Mesenchymal stem cell (in vitro differentiated cells and primary cell): ENCODE results near the gene MCM9.
A peak's percentile ranks its signal among the peaks of the same experiment; 100 is the strongest.

ENCODE experiments used
- DNase-seq: peaks from one replicate; pipeline ENCODE4 v3.0.0-alpha.2; 2013
- H2AFZ ChIP-seq: one replicate; pipeline ENCODE4 v1.6.1; 2013; ENCODE audit warnings: low read depth, mild to moderate bottlenecking, control low read depth, inconsistent platforms, low read length, moderate library complexity
- H2AK5ac ChIP-seq: 2 replicates; pipeline ENCODE4 v1.6.1; 2013; ENCODE audit warnings: low read length, moderate library complexity, mild to moderate bottlenecking, inconsistent platforms; ENCODE audit not compliant: severe bottlenecking
- H2BK120ac ChIP-seq: one replicate; pipeline ENCODE4 v1.6.1; 2013; ENCODE audit warnings: low read depth, mild to moderate bottlenecking, inconsistent platforms, low read length, moderate library complexity
- H2BK12ac ChIP-seq, 2 experiments: one replicate each; pipeline ENCODE4 v1.6.1; 2013; ENCODE audit warnings: inconsistent platforms in 2 of 2, low read length in 2 of 2, mild to moderate bottlenecking in 2 of 2, moderate library complexity in 2 of 2, control low read depth in 1 of 2
- H2BK15ac ChIP-seq: one replicate; pipeline ENCODE4 v1.6.1; 2013; ENCODE audit warnings: mild to moderate bottlenecking, low read depth, inconsistent platforms; ENCODE audit not compliant: poor library complexity, severe bottlenecking
- H2BK5ac ChIP-seq: 2 replicates; pipeline ENCODE4 v1.6.1; 2013; ENCODE audit warnings: low read depth, mild to moderate bottlenecking, low read length, control low read depth, inconsistent platforms; ENCODE audit not compliant: poor library complexity, severe bottlenecking
- H3K14ac ChIP-seq, 2 experiments: one replicate each; pipeline ENCODE4 v1.6.1; 2013; ENCODE audit warnings: inconsistent platforms in 2 of 2, low read length in 2 of 2, control low read depth in 1 of 2, mild to moderate bottlenecking in 1 of 2, moderate library complexity in 1 of 2
- H3K18ac ChIP-seq, 2 experiments: one replicate each; pipeline ENCODE4 v1.6.1; 2013; ENCODE audit warnings: inconsistent platforms in 2 of 2, low read length in 2 of 2, control low read depth in 1 of 2, low read depth in 1 of 2, mild to moderate bottlenecking in 1 of 2
- H3K23ac ChIP-seq, 2 experiments: one replicate each; pipeline ENCODE4 v1.6.1; 2013; ENCODE audit warnings: inconsistent platforms in 2 of 2, low read length in 2 of 2, mild to moderate bottlenecking in 2 of 2, moderate library complexity in 2 of 2, control low read depth in 1 of 2
- H3K27ac ChIP-seq: 2 replicates; pipeline ENCODE4 v1.5.1; 2013; ENCODE audit warnings: mild to moderate bottlenecking, moderate library complexity, low read length, control low read depth, inconsistent platforms; ENCODE audit not compliant: poor library complexity, severe bottlenecking
- H3K27me3 ChIP-seq, 2 experiments: 2 replicates each; pipeline versions ENCODE4 v1.6.1 to v1.7.0; 2013; ENCODE audit warnings: low read length in 2 of 2, mild to moderate bottlenecking in 2 of 2, moderate library complexity in 2 of 2, control low read depth in 1 of 2, inconsistent platforms in 1 of 2; ENCODE audit not compliant: control insufficient read depth in 1 of 2, insufficient read depth in 1 of 2
- H3K36me3 ChIP-seq, 2 experiments: 2 replicates each; pipeline versions ENCODE4 v1.6.1 to v1.7.0; 2013; ENCODE audit warnings: low read length in 2 of 2, control low read depth in 1 of 2, inconsistent platforms in 1 of 2, low read depth in 1 of 2, mild to moderate bottlenecking in 1 of 2; ENCODE audit not compliant: insufficient read depth in 2 of 2, control insufficient read depth in 1 of 2
- H3K4ac ChIP-seq, 2 experiments: one replicate each; pipeline ENCODE4 v1.6.1; 2013; ENCODE audit warnings: inconsistent platforms in 2 of 2, low read length in 2 of 2, mild to moderate bottlenecking in 2 of 2, moderate library complexity in 2 of 2, control low read depth in 1 of 2, low read depth in 1 of 2
- H3K4me1 ChIP-seq: 2 replicates; pipeline ENCODE4 v1.6.1; 2013; ENCODE audit warnings: low read depth, low read length, control low read depth; ENCODE audit not compliant: control insufficient read depth, insufficient read depth
- H3K4me2 ChIP-seq: 2 replicates; pipeline ENCODE4 v1.6.1; 2013; ENCODE audit warnings: low read length, mild to moderate bottlenecking, inconsistent platforms; ENCODE audit not compliant: poor library complexity, severe bottlenecking
- H3K4me3 ChIP-seq, 2 experiments: 2 replicates each; pipeline versions ENCODE4 v1.5.1 to v1.7.0; 2013; ENCODE audit warnings: low read length in 2 of 2, mild to moderate bottlenecking in 2 of 2, control low read depth in 1 of 2, low read depth in 1 of 2; ENCODE audit not compliant: insufficient read depth in 1 of 2
- H3K79me1 ChIP-seq: replicated peaks from 2 replicates; pipeline ENCODE4 v1.6.1; 2013; ENCODE audit warnings: mild to moderate bottlenecking, control low read depth, low read length, inconsistent platforms; ENCODE audit not compliant: poor library complexity, severe bottlenecking
- H3K9ac ChIP-seq: 2 replicates; pipeline ENCODE4 v1.7.0; 2013; ENCODE audit warnings: mild to moderate bottlenecking, low read length, moderate library complexity
- H3K9me3 ChIP-seq: 2 replicates; pipeline ENCODE4 v1.7.0; 2013; ENCODE audit warnings: mild to moderate bottlenecking, low read length; ENCODE audit not compliant: control insufficient read depth
- H4K8ac ChIP-seq: one replicate; pipeline ENCODE4 v1.6.1; 2013; ENCODE audit warnings: inconsistent platforms, mild to moderate bottlenecking, low read length, moderate library complexity
- H4K91ac ChIP-seq: one replicate; pipeline ENCODE4 v1.6.1; 2013; ENCODE audit warnings: mild to moderate bottlenecking, low read length, inconsistent platforms
- WGBS: methylation state at CpG from one replicate; pipeline ENCODE4 v1.1.7; 2013; ENCODE audit warnings: mixed read lengths; 5-methylcytosine and 5-hydroxymethylcytosine counted together

MCM9 gene

GRCh38 chr6:118881440-118882313 lies 53.3 kb downstream of the MCM9 start:
- peaks cover 4% of the 10 kb centered on the region for H3K4me1 ChIP-seq
- no peak for DNase-seq
- H2AFZ ChIP-seq, result peak overlapping the region; percentile 23
- H2BK15ac ChIP-seq, result no peak overlapping the region
- no peak overlapping the region for H3K27ac ChIP-seq
- no peak overlapping the region for H3K4ac ChIP-seq
- no peaks in the 10 kb centered on the region for H3K36me3 ChIP-seq
- WGBS, result 89% methylated on average over 9 of the region's 9 CpGs
- H3K4me3 ChIP-seq, result no peak overlapping the region
- H2AK5ac ChIP-seq, result no peak overlapping the region
- peaks cover 17% of the 10 kb centered on the region for H3K79me1 ChIP-seq
- no peak overlapping the region for H4K8ac ChIP-seq
- H3K23ac ChIP-seq, result no peak overlapping the region
- H2BK120ac ChIP-seq, result no peak overlapping the region
- no peaks in the 10 kb centered on the region for H3K27me3 ChIP-seq
- no peak overlapping the region for H2BK5ac ChIP-seq
- no peak overlapping the region for H3K4me2 ChIP-seq
- H3K14ac ChIP-seq, result no peak overlapping the region
- H3K9ac ChIP-seq, result no peak overlapping the region
- no peak overlapping the region for H3K18ac ChIP-seq
- H4K91ac ChIP-seq, result no peak overlapping the region
- no peaks in the 10 kb centered on the region for H3K9me3 ChIP-seq
- H2BK12ac ChIP-seq, result no peak overlapping the region

GRCh38 chr6:118877806-118878205 lies 57.2 kb downstream of the MCM9 start:
- Histone ChIP-seq H3K4me2 (no peak overlapping the region), H3K36me3 (no peaks in the 10 kb centered on the region), H3K4ac (no peak overlapping the region), H2AK5ac (no peak overlapping the region), H3K9ac (no peak overlapping the region), H3K27ac (no peak overlapping the region), H2BK120ac (no peak overlapping the region), H4K8ac (no peak overlapping the region), H3K79me1 (peaks cover 18% of the 10 kb centered on the region), H3K18ac (no peak overlapping the region), H3K4me3 (no peak overlapping the region), H2AFZ (no peak overlapping the region), H3K9me3 (no peaks in the 10 kb centered on the region), H2BK15ac (no peak overlapping the region), H3K23ac (no peak overlapping the region), H3K14ac (no peak overlapping the region), H4K91ac (no peak overlapping the region), H2BK12ac (no peak overlapping the region), H3K27me3 (no peaks in the 10 kb centered on the region), H2BK5ac (no peak overlapping the region), H3K4me1 (peaks cover 5% of the 10 kb centered on the region)
- no peak for DNase-seq
- WGBS, result 100% methylated on average over 1 of the region's 2 CpGs

GRCh38 chr6:118876814-118877213 lies 58.1 kb downstream of the MCM9 start:
- H4K8ac ChIP-seq, result peak overlapping the region; percentile 76
- H2BK15ac ChIP-seq, result no peak overlapping the region
- H2AFZ ChIP-seq, result no peak overlapping the region
- peak overlapping the region in 1 of 2 experiments; percentile 50 for H3K18ac ChIP-seq
- no peak overlapping the region for H4K91ac ChIP-seq
- H2BK5ac ChIP-seq, result no peak overlapping the region
- peak overlapping the region; percentile 59 for H2AK5ac ChIP-seq
- H2BK12ac ChIP-seq, result no peak overlapping the region
- no peak overlapping the region for H3K4ac ChIP-seq
- H3K27ac ChIP-seq, result peak overlapping the region; percentile 62
- no peak overlapping the region for H3K23ac ChIP-seq
- no peak overlapping the region for H2BK120ac ChIP-seq
- no peak overlapping the region for H3K14ac ChIP-seq
- no peaks in the 10 kb centered on the region for H3K36me3 ChIP-seq
- peaks cover 14% of the 10 kb centered on the region for H3K79me1 ChIP-seq
- H3K4me3 ChIP-seq, result no peak overlapping the region
- H3K27me3 ChIP-seq, result no peaks in the 10 kb centered on the region
- H3K9ac ChIP-seq, result no peak overlapping the region
- H3K4me1 ChIP-seq, result peaks cover 3% of the 10 kb centered on the region
- DNase-seq, result peak; percentile 36
- no peak overlapping the region for H3K4me2 ChIP-seq
- no peaks in the 10 kb centered on the region for H3K9me3 ChIP-seq

DNA sequence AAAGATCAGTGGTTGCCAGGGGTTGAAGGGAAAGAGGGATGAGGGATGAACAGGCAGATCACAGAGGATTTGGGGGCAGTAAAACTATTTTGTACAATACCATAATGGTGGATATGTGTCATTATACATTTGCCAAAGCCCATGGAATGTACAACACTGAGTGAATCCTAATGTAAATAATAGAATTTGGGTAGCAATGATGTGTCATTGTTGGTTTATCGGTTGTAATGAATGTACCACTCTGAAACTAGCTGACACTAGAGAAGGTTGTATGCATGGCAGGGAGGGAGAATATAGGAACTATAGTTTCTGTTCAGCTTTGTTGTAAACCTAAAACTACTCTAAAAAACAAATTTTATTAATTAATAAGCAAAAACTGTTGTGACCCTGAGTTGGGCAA lies 58.8 kb downstream of the MCM9 start:
- H3K27me3 ChIP-seq, result no peaks in the 10 kb centered on the region
- no peaks in the 10 kb centered on the region for H3K9me3 ChIP-seq
- H2BK12ac ChIP-seq, result no peak overlapping the region
- no peak overlapping the region for H3K4me2 ChIP-seq
- no peak overlapping the region for H2AK5ac ChIP-seq
- no peak overlapping the region for H2BK5ac ChIP-seq
- no peak overlapping the region for H2BK15ac ChIP-seq
- no peak overlapping the region for H3K18ac ChIP-seq
- no peak overlapping the region for H3K4ac ChIP-seq
- no peak overlapping the region for H4K8ac ChIP-seq
- no peak overlapping the region for H3K9ac ChIP-seq
- H2BK120ac ChIP-seq, result no peak overlapping the region
- peaks cover 3% of the 10 kb centered on the region for H3K4me1 ChIP-seq
- WGBS, result 75% methylated on average over 1 of the region's 1 CpG
- no peak overlapping the region for H3K14ac ChIP-seq
- H3K36me3 ChIP-seq, result no peaks in the 10 kb centered on the region
- H3K79me1 ChIP-seq, result peaks cover 17% of the 10 kb centered on the region
- H4K91ac ChIP-seq, result no peak overlapping the region
- H3K27ac ChIP-seq, result no peak overlapping the region
- H3K4me3 ChIP-seq, result no peak overlapping the region
- no peak overlapping the region for H3K23ac ChIP-seq
- peak; percentile 9 for DNase-seq
- no peak overlapping the region for H2AFZ ChIP-seq
